Measurements from ENCODE around the gene TNFSF13B.
"Not testable (repeated sequence)": the region's sequence is repeated elsewhere in the genome, so short reads cannot be mapped to it uniquely, and the experiment has no call there.

The TNFSF13B gene

DNA sequence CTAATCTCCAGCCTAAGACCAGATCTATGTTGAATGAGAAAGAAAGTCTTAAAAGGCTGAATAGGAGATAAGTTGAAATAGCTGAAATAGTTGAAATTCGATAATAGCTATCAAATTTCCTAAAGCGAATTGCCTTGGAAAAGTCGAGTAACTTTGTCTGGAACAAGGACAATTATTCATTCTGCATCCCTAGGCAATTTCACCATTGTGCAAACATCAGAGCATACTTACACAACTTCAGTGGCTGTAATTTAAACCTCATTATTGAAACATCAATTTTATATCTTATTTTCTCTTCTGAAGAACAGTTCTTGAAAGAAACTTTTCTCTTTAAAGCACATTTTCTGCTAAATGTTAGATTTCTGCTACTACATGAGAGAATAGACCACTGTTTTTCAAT lies 13.6 kb downstream of the TNFSF13B start:
- no peak for DNase-seq

GRCh38 chr13:108288741-108289140 lies 19.2 kb downstream of the TNFSF13B start:
- DNase-seq = no peak

DNA sequence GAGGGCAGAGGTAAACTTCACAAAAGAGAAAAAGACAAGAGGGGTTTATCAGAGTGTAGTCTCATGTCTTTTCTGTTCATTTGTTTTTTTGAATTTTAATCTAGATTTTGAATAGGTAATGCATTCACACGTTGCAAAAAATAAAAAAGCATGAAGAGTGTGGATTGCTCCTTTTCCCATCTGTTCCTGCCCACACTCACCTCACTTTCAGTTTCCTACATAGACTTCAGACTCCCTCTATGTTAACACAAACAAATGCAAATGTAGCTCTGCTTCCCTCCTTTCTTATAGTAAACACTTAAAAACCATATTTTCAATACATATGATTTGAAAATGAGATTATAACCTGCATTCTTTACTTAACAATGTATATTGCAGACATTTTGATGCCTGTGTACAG lies 20.3 kb downstream of the TNFSF13B start:
- no peak for DNase-seq

DNA sequence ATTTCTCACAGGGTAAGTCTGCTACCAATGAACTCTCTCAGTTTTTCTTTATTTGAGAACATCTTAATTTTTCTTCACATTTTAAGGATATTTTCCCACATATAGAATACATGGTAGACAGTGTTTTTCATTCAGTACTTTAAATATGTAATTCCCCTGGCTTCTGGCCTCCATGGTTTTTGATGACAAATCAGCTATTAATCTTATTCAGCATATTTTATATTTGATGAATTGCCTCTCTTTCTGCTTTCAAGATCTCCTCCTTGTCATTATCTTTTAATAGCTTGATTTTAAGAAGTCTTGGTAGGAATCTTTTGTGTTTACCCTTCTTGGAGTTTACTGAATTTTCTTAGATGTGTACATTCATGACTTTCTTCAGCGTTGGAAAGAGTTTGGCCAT lies 27.6 kb downstream of the TNFSF13B start:
- DNase-seq = no peak

DNA sequence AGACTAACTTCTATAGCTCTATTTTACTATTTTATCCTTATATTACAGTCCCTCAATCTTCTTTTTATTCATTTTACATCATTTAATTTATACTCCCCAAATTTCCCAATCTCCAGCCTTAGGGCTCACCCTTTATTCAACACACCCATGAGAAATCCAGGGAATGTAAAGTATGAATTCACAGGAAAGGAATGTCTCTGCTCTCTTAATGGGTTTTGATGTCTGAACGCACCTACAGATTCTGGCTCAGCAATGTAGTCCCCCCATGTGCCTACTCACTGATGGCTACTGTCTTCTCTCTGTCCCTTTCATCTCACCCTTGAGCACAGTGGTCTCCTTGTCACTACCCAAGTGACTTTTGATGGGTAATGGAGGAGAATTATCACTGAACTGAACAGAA lies 32.8 kb downstream of the TNFSF13B start:
- DNase-seq = no peak

GRCh38 chr13:108304170-108305016 lies 34.9 kb downstream of the TNFSF13B start:
- DNase-seq = no peak

DNA sequence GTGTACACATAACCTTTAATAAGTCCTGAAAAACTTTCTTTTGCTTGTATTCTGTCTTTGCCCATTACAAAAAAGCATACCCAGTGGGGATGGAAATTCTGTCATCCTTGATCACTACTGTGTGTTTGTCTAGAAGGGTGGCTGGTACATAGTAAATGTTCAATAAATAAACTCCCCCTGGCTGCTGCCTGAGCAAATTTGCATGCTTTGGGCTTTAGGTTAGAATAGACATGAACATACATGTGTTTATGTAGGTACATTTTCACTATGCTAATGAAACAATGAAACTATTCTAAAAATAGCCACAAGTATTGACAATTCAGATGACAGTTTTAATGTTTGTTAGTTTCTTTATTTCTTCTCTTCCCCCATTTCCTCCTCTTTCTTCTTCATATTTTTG lies 36.1 kb downstream of the TNFSF13B start:
- no peak for DNase-seq

GRCh38 chr13:108306860-108307259 lies 37.3 kb downstream of the TNFSF13B start:
- DNase-seq = no peak

DNA sequence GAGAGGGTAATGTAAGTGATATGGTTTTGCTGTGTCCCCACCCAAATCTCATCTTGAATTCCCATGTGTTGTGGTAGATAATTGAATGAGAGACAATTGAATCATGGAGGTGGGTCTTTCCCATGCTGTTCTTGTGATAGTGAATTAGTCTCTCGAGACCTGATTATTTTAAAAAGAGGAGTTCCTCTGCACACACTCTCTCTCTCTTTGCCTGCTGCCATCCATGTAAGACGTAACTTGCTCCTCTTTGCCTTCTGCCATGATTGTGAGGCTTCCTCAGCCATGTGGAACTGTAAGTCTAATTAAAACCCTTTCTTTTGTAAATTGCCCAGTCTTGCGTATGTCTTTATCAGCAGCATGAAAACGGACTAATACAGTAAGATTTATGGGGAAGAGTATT lies 42.1 kb downstream of the TNFSF13B start:
- not testable (repeated sequence) for DNase-seq

DNA sequence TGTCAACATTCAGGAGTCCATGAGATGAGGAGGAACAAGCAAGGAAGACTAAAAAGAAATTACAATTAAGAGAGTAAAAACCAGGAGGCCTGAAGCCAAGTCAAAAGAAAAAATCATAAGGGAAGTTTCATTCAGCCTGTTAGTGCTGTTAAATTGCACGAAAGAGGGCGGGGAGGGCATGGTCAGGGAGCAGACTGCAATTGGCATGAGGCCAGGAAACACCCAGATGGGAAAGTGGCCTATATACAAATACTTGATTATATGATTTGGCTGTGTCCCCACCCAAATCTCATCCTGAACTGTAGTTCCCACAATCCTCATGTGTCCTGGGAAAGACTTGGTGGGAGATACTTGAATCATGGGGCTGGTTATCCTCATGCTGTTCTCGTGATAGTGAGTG lies 43.9 kb downstream of the TNFSF13B start:
- no peak for DNase-seq

DNA sequence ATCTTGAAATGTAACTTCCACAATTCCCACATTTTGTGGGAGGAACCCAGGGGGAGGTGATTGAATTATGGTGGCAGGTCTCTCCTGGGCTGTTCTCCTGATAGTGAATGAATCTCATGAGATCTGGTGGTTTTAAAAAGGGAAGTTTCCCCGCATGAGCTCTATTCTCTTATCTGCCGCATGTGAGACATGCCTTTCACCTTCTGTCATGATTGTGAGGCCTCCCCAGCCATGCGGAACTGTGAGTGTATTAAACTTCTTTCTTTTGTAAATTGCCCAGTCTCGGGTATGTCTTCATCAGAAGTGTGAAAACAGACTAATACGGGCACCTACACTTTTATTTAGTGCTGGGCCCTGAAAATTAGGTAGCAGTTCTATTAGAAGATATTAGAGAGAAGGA lies 45.8 kb downstream of the TNFSF13B start:
- DNase-seq = no peak

- no peak for DNase-seq
These were observed 46.5 kb downstream of the TNFSF13B start for GRCh38 chr13:108315991-108316390.

DNA sequence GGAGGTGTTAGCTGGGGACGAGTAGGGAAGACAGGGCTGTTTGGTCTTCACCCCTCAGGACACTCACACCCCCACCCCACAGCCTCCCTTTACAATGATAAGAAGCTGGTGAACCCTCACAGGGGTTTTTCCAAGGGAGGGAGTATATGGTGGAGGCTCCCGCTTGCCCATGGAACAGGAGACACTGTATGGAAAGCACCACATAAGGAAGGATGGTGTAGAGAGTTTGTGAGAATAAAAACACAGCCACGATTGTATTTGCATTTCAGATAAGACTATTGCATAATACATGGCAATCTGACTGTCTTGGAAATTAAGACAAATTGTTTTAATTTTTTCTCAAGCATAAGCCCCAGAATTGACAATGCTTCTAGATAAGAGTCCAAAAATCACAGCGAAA lies 46.9 kb downstream of the TNFSF13B start:
- no peak for DNase-seq

DNA sequence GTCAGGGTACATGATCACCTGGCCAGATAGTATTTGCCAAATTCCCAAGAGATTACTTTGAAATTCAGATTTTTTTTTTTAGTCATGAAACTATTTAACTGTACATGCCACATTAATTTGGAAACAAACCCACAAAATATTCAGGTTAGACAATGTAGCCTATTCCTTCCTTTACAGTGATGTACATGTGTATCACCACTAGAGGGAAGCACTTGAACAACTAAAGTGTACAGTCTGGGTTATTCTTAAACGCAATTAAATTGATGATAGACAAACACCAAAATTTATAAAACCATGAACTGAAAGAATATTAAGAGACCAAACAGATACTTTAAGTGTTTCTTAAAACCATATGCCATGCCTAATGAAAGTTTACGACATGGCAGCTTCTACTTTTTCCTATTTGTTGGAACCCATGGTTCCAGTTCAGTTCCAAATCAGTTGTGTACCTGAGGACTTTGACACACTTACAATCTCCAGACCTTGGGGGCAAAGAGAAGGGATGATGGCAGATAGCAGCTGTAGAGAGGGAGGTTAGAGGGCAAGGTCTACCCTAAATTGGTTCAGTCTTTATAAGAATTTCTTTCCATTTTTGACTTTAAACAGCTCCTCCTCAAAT lies 52.8 kb downstream of the TNFSF13B start:
- peak; percentile 37 for DNase-seq

- DNase-seq = no peak
These were observed 53.5 kb downstream of the TNFSF13B start for GRCh38 chr13:108323031-108323430.

GRCh38 chr13:108325863-108326262 lies 56.3 kb downstream of the TNFSF13B start:
- no peak for DNase-seq

GRCh38 chr13:108326309-108326708 lies 56.8 kb downstream of the TNFSF13B start:
- DNase-seq = no peak

- no peak for DNase-seq
These were observed 59.3 kb downstream of the TNFSF13B start for GRCh38 chr13:108328848-108329247.

DNA sequence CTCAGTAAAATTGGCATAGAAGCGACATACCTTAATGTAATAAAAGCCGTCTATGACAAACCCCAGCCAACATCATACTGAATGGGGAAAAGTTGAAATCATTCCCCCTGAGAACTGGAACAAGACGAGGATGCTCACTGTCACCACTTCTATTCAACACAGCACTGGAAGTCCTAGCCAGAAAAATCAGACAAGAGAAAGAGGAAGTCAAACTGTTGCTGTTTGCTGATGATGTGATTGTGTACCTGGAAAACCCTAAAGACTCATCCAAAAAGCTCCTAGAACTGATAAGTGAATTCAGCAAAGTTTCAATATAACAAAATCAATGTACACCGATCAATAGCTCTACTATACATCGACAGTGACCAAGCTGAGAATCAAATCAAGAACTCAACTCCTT lies 63.3 kb downstream of the TNFSF13B start:
- no peak for DNase-seq

DNA sequence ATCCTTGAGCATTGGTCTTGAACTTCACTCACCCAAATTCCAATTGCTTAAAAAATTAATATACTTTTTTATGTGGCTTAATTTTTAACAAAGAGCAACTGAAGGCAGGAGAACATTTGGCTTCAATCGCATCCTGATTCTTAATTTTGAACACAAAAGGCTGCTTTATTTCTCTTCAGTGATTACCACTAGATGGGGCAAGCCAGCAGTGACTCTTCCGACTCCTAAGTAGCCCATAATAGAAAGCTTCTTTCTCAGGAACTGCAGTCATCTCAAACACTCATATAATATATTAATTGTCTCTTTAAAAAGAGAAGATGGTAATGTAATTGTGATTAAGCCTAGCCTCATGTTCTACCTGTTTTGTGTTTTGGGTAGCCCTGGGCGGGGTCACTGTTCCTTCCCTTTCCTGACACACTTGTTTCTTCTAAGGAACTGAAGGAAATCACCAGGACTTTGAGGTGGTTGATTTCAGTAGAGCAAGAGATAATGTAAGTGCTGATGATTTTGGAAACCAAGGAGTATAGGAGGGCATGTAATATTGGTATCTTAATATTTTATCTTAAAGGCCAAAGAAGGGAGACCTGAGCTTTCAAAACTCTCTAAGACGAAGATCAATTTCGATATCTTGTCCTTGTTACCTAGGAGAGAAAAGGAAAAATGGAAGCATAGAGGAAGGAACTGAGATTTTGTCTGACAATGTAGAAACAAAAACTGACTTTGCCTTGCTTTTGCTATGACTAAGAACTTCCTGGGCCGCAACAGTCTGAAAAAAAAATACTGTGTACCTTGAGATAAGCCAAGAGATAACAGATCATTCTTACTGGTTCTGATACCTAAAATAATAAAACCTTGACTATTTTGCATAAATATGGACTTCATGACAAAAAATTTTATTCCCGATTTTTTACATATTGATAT lies 73.1 kb downstream of the TNFSF13B start:
- DNase-seq = peak; percentile 14

DNA sequence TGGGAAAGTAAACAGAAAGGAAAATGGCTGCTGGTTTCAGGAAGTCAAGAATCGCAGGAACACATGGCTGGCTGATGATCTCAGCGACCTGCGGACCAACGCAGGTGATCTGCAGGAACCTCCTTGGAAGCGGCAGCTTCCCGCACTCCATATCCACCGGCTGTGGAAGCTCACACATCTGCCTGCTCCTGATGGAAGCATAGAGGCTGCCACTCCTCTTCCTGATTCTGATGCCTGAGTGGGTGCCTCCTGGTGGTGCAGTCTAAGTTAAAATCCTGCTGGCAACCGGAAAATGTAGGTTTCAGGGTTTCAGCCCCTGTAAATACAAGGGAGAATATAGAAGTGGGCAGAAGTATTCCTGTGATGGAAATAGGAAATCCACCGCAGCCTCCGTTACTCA lies 75.5 kb downstream of the TNFSF13B start:
- no peak for DNase-seq

- no peak for DNase-seq
These were observed 76.9 kb downstream of the TNFSF13B start for GRCh38 chr13:108346376-108346775.

GRCh38 chr13:108349269-108349668 lies 79.8 kb downstream of the TNFSF13B start:
- no peak for DNase-seq

GRCh38 chr13:108350579-108350978 lies 81.1 kb downstream of the TNFSF13B start:
- no peak for DNase-seq

All from fibroblast of skin of right quadriceps (primary cell).